ENCODE data around the gene PHLDA2.
"Not testable (repeated sequence)": the region's sequence is repeated elsewhere in the genome, so short reads cannot be mapped to it uniquely, and the experiment has no call there.

The PHLDA2 gene

DNA sequence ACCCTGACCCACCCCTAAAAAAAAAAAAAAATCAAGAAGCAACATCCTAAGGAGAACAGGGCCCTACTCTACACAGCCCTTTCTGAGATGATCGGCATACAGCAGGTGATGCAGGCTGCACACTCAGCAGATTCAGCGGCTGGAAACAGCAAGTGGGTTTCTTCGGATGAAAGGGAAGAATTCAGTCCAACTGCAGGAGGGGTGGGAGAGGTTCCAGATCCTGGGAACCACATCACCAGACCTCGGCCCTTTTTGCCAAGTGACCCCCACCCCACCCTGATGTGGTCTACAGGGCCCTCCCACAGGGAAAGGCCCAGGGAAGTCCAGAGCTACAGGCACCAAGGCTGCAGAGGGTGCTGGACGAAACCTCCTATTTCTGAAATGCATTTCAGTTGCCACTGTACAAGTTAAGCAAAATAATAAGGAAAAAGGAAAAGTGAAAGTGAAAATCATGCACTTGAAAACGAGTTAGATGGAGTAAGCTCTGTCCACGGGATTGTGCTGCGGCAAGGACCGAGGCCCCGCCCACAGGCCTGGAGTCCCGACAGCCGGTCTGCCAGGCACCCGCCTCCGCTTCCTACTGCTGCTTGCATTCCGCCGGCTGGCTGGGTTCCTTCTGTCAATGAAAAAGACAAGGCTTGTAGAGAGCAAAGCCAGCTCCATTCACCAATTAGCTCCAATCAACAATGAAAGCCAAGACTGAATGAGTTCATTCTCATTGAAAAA lies 16.0 kb upstream of the PHLDA2 start:
- peak; percentile 93 for DNase-seq (ENCODE audit: low spot score)

GRCh38 chr11:2944530-2944929 lies 15.3 kb upstream of the PHLDA2 start:
- no peak for DNase-seq (ENCODE audit: low spot score)

DNA sequence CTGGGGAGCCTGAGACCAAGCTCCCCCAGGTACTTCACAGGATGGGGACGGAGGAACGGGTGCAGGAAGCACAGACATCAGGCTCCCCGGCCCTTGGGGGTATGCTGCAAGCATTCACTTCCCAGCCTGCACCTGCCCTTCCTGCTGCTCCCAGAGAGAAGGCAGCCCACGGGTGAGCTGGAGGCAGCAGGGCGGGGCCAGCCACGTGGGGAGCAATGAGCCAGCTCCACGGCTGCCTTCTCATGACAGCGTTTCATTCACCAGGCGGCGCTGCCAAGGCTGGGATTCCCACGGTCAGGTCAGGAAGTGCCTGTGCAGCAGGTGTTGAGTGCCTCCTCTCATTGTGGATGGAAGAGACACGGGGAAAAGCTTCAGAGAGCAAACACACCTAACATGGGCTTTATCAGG lies 14.5 kb upstream of the PHLDA2 start:
- no peak for DNase-seq (ENCODE audit: low spot score)

GRCh38 chr11:2942872-2943710 lies 13.9 kb upstream of the PHLDA2 start:
- DNase-seq (ENCODE audit: low spot score) = no peak

GRCh38 chr11:2942447-2942846 lies 13.2 kb upstream of the PHLDA2 start:
- DNase-seq (ENCODE audit: low spot score) = no peak

DNA sequence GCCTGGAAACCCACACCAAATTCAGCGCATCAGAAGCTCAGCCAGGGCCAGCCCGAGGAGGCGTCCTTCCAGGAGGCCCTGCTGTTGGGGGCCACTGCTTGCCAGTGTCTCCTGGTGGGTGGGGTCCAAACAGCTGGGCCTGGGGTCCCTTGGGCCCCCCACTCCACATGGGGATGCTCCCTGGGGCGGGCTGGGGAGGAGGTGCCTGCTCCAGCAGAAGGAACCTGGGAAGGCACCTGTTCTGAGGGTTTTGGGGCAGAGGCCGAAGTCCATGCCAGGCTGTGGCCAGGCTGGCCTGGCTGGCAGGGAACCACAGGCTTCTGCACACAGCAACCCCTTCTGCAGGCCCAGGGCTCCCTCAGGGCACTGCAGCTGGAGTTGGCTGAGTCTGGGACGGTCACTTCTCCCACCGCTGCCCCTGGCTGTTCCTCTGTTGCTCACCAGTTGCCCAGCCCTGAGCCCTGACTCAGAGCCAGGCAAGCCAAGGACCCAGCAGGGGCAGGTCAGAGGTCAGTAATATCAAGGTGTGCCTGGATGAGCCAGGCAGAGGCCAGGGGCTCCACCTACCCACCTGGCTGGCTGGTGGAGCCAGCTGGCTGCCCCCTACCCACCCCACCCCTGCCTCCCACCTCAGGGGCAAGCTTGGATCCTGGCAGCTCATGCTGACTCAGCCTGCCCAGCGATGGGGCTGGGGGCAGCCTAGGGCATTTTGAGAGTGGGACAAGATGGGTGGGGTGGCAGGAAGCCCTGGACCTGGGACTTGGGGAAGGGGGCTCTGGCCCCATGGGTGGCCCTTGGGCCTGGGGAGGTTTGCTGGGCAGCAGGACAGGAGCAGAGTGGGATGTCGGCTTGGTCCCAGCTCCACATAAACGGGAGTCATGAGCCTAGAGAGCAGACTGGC lies 12.0 kb upstream of the PHLDA2 start:
- no peak for DNase-seq (ENCODE audit: low spot score)

GRCh38 chr11:2940147-2940920 lies 11.1 kb upstream of the PHLDA2 start:
- no peak for DNase-seq (ENCODE audit: low spot score)

- not testable (repeated sequence) for DNase-seq (ENCODE audit: low spot score)
Measured at GRCh38 chr11:2938458-2939418, 9.5 kb upstream of the PHLDA2 start.

DNA sequence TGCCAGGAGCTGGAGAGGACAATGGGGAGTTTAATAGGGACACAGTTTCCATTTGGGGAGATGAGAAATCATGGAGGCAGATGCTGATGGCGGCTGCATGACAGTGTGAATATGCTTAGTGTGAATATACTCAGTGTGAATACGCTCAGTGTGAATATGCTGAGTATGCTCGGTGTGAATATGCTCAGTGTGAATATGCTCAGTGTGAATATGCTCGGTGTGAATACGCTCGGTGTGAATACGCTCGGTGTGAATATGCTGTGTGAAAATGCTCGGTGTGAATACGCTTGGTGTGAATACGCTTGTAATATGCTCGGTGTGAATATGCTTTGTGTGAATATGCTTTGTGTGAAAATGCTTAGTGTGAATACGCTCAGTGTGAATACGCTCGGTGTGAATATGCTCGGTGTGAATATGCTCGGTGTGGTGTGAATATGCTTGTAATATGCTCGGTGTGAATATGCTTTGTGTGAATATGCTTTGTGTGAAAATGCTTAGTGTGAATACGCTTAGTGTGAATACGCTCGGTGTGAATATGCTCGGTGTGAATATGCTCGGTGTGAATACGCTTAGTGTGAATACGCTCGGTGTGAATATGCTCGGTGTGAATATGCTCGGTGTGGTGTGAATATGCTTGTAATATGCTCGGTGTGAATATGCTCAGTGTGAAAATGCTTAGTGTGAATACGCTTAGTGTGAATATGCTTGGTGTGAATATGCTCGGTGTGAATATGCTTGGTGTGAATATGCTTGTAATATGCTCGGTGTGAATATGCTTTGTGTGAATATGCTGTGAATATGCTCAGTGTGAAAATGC lies 8.6 kb upstream of the PHLDA2 start:
- not testable (repeated sequence) for DNase-seq (ENCODE audit: low spot score)

- DNase-seq (ENCODE audit: low spot score) = no peak
Measured at GRCh38 chr11:2934611-2935239, 5.5 kb upstream of the PHLDA2 start.

DNA sequence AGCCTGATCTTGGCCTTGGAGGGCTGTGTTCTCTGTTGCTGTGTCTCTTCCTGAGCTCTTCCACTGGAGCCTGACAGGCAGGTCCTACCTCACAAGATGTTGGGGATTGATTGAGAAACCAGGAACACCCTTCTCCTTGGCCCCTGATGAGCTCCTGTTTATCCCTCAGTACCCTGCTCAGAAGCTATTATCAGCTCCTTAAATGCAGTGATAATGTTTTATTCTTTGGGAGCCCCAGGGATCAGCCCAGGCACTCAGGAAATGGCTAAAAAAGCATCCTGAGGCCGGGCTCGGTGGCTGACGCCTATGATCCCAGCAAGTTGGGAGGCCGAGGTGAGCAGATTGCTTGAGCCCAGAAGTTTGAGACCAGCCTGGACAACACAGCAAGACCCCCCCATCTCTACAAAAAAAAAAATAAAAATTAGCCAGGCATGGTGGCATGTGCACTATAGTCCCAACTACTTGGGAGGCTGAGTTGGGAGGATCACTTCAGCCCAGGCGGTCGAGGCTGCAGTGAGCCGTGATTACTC lies 4.9 kb upstream of the PHLDA2 start:
- DNase-seq (ENCODE audit: low spot score) = no peak

DNA sequence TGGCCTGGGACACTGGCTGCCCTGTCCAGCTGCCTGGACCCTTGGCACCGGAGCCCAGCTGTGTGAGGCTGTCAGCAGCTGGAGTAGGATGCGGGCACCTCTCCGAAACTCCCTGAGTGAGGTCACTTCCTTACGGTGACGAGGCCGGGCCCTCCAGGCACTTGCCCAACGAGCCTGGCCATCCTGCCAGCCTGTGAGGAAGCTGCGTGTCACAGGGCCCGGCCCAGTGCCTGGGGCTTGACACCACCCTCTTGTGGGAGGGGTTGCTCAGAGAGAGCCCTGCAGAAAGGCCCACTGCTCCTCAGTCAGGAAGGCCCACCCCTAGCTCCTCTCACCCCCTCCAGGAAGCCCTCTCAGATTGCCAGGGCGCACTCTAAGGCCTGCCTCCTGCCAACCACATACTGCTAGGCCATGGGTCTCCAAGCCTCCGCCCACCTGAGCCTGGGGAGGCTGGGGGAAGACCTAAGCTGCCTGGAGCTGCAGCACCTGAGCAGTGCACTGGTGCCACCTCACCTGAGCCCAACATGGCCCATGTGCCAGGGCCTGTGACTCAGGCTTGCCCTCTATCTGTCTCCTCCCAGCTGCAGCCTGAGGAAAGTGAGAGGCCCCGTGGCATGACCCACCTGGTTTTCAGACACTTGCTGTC lies 4.3 kb upstream of the PHLDA2 start:
- DNase-seq (ENCODE audit: low spot score) = peak; percentile 55

DNA sequence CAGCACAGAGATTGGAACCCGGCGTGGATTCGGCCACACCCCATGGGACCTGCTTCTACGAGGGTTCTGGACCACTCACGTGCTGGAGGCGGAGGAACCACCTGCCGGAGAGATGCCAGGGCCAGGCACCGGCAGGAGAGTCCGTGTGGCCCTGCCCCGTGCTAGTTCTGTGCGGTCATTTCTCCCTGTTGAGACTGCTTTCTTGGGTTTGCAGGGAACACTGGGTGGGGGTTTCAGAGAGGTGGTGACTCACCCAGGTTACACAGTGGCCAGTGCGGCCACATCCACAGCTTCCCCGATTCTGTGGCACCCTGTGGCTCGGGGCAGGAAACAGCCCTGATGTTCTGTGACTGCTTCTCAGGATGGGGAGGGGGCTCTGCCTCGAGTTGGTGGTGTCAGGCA lies 3.6 kb upstream of the PHLDA2 start:
- no peak for DNase-seq (ENCODE audit: low spot score)

DNA sequence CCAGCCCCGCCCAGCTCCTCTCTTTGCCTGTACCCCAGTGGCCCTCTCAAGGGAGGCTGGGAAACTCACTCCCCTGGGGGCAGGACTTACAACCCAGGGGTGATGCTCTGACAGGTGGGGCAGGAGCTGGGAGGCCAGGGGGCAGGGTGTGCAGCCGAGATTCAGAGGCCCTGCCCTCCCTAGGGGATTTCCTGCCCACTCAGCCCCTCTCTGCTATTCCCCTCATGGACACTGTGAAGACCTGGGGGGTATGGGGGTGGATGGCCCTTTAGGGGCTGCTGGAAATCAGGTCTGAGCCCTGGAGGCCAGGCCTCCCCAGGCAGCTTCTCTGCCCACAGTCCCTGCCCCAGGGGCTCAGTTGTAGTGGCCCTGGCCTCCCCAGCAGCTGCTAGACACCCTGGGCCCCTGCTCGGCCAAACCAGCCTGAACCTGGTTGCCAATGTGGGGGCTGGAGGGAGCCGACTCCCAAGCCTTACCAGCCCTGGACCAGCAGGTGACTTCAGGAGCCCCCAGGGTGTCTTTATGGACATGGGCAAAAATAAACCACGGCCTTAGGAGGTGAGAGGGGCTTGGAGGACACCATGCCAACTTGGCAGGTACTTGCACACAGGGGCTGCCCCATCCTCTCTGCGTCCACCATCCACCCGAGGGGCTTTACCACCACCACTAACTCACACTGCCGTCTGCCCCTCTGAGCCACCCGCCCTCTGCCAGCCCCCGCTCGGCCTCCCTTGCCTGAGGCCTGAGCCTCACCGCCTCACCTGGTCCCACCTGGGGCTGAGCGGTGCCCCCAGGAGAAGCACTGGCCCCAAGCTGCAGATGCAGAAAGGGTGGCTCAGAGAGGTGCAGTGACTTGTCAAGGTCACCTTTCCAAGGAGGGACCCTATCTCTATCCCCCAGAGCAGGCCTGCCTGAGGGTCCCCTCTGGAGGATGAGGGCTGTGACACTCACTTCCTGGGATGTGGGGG lies 2.8 kb upstream of the PHLDA2 start:
- no peak for DNase-seq (ENCODE audit: low spot score)

DNA sequence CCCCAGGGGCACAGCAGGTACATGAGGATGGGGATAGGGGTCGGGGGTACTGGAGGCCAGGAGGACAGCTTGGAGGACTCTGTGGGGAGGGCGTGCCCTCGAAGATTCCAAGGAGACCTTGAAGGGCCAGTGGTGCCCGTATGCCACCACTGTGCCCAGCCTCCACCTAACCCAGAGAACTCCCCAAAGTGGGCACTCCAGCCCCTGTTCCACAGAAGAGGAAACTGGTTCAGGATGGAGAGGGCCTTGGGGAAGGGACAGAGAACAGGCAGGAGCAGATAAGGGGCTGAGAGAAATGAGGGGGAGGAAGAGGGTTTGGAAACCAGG lies 2.2 kb upstream of the PHLDA2 start:
- DNase-seq (ENCODE audit: low spot score) = no peak

DNA sequence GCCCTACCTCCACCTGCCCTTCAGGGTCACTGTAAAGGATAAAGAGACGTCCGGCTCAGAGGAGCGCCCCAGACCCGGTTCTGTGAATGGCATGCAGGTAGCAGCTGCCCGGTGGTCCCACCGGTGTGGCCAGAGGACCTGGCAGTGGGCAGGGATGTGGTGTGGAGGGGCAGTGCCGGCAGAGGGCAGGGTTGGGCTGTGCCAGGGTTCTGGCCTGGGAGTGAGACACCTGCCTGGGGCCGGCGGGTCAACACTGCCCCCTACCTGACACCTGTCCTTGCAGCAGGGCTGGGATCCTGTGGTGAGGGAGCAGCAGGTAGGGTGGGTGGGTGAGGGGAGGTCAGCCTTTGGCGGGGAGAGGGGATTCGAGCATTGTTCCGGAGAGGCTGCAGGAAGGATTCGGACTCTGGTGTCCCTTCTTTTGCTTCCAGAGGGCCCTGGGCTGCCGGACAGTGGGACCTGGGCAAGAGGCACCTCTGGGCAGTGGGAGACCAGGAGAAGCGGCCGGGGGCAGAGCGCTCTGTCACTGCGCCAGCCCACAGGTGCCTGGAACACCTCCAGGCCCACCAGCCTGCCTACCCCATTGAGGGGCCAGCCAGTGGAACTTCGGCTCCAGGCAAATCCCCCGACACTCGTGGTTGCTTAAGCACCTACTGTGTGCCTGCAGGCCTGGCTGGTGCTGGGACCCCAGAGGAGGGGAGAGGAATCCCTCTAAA lies 1.6 kb upstream of the PHLDA2 start:
- no peak for DNase-seq (ENCODE audit: low spot score)

Data from pons (tissue), 1 donor.